GM21515 (cell line): Measurements from ENCODE around the gene CHST9.
"Not testable (repeated sequence)": the region's sequence is repeated elsewhere in the genome, so short reads cannot be mapped to it uniquely, and the experiment has no call there.

Experiments
- ATAC-seq: cut with Tn5 transposase; IDR thresholded peaks from one replicate; pipeline ENCODE4 v1.9.1; 2021; ENCODE audit not compliant: unreplicated experiment

The CHST9 gene

DNA sequence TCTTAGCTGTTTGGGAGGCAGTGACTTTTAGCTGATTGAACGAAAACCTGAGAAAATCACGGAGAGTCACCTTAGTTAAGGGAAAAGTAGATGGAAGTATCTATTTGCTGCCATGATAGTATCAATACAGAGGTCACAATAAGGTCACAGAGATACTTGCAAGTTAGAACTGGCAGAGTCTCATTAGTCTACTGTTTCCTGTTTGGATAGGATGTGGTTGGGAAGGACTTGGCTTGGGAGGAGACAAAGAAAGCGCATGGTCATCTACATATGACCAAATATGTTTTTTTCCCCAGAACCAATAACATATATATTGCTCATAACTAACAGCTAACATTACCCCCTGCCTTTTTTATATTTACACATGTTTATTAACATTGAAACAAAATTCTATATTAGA is 241.2 kb downstream of the CHST9 start:
- ATAC-seq, result no peak

GRCh38 chr18:26941584-26941983 is 243.5 kb downstream of the CHST9 start:
- no peak for ATAC-seq

GRCh38 chr18:26940744-26941398 is 244.2 kb downstream of the CHST9 start:
- ATAC-seq, result no peak

GRCh38 chr18:26931659-26932058 is 253.4 kb downstream of the CHST9 start:
- ATAC-seq, result no peak

- ATAC-seq, result no peak
Measured at GRCh38 chr18:26930630-26931029, 254.5 kb downstream of the CHST9 start.

DNA sequence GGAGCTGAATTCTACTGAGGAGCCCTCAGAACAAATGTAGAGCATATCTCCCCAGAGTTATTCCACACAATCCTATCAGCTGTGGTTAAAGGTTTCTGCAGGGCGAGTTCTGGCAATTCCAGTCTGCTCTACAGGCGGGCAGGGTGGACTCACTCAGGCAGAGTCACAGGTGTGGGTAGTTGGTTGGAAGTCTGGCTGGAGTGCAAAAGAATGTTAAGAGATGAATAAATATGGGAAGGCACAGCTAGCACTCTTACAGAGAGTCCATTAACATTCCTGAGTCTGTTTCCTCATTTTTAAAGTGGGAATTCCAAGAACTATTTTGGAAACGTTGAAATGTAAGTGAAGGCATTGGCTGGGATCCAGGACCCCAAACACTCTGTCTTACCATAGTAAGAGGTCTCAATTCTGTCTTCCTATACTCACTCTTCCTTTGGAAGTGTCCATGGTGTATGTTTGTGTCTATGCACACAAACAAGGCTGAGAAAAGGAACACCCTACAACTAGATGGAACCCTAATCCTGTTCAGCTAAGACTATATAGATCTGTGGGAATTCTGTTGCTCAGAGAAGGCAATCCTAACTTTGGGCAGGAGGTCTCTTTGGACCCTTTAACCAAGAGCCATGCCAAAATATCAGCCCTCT is 256.3 kb downstream of the CHST9 start:
- no peak for ATAC-seq

DNA sequence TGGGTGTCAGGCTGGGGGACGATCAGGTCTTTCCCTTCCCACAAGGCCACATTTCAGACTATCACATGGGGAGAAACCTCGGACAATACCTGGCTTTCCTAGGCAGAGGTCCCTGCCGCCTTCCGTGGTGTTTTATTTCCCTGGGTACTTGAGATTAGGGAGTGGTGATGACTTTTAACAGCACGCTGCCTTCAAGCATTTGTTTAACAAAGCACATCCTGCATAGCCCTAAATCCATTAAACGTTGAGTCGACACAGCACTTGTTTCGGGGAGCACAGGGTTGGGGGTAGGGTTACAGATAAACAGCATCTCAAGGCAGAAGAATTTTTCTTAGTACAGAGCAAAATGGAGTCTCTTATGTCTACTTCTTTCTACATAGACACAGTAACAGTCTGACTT is 257.3 kb downstream of the CHST9 start:
- not testable (repeated sequence) for ATAC-seq

GRCh38 chr18:26926066-26926675 is 258.9 kb downstream of the CHST9 start:
- no peak for ATAC-seq

GRCh38 chr18:26925313-26925712 is 259.8 kb downstream of the CHST9 start:
- ATAC-seq, result no peak

GRCh38 chr18:26922313-26922712 is 262.8 kb downstream of the CHST9 start:
- no peak for ATAC-seq

DNA sequence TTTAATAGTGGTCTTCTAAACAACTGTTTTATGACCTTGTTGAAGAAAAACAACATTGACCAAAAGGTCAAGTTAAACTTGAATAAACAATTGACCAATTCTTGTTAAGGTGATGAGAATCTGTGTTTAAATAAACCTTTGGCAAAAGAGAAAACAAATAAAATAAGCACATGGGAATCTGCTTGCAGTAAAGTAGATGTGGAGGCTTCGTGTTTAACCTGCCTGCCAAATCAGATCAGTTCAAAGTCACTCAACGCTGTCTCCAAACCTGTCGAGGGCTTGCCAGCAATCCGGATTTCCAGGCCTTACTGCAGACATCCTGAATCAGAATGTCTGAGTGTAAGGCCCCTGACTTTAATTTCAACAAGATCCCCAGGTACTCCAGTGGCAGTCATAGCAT is 264.5 kb downstream of the CHST9 start:
- no peak for ATAC-seq

DNA sequence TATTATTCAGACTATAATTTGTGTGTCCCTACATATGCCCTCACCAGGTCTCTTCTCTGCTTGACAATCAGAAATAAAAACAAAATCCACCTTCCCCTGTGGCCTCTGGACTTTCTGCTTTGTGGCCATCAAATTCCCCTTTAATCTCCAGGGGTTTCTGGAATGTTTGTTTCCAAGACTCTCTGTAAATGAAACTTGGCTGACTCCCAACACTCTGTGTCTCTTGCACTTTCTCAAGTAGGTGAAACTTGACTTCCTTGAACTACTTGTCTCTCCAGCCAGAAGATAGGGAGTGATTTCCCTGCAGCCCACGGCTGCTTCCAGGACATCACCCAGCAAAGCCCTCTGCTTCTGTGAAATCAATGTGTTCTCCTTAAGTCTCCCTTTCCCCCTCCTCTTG is 265.5 kb downstream of the CHST9 start:
- no peak for ATAC-seq

GRCh38 chr18:26919201-26919600 is 265.9 kb downstream of the CHST9 start:
- ATAC-seq, result no peak

- ATAC-seq, result no peak
Measured at GRCh38 chr18:26911840-26912239, 273.3 kb downstream of the CHST9 start.

- no peak for ATAC-seq
Measured at GRCh38 chr18:26909599-26910290, 275.4 kb downstream of the CHST9 start.

DNA sequence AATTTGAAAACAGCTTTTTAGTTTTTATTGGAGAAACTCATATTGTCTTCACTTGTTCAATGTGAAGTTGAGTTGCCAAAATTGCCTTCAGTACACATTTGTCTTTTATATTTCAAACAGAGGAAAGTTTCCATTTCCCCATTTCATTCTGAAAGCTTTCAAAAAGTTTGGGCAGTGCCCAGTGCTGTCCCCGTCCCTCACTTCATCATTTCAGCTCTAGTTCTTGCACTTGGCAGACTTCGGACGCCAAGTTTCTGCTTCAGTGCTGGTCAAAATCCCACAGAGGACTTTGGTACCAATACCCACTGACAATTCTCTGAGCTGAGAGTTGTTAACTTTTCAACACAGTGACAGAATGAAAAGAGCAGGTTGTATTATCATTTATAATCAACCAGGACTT is 276.2 kb downstream of the CHST9 start:
- no peak for ATAC-seq

GRCh38 chr18:26902291-26902690 is 282.8 kb downstream of the CHST9 start:
- ATAC-seq, result no peak

GRCh38 chr18:26901020-26901419 is 284.1 kb downstream of the CHST9 start:
- ATAC-seq, result no peak

GRCh38 chr18:26894426-26894825 is 290.7 kb downstream of the CHST9 start:
- no peak for ATAC-seq

- no peak for ATAC-seq
Measured at GRCh38 chr18:26893996-26894395, 291.1 kb downstream of the CHST9 start.

- ATAC-seq, result no peak
Measured at GRCh38 chr18:26888259-26888658, 296.8 kb downstream of the CHST9 start.
